ENCODE results near the gene MYO9B. TPM values are rescaled to one million over a fixed set of nuclear protein-coding genes. Genes with fewer than 3 reads are reported as not detected.

MYO9B gene
- total and polyA plus RNA-seq, 8 donors, result 56.5 to 149 (median 66.0) TPM

GRCh38 chr19:17111766-17112165 lies 36.2 kb downstream of the MYO9B start:
- peak overlapping the region in 1 of 2 donors; percentile 72 for H3K27ac ChIP-seq

GRCh38 chr19:17112271-17112670 lies 36.7 kb downstream of the MYO9B start:
- Histone ChIP-seq H3K36me3 (peaks cover 0 to 27% of the 10 kb centered on the region in 2 donors), H3K4me3 (no peak overlapping the region), H3K4me1 (peaks cover 5 to 91% of the 10 kb centered on the region in 2 donors), H3K27me3 (no peaks in the 10 kb centered on the region), H3K9me3 (no peaks in the 10 kb centered on the region), H3K27ac (peak overlapping the region in 1 of 2 donors; percentile 72)
- TF ChIP-seq CTCF (IDR thresholded peaks at IDR 0.05), result no peak
- ATAC-seq (no peak), DNase-seq (no peak)
- intact Hi-C loops (cut with DNase I), result no loop called here

More at GRCh38 chr19:17111766-17112165, 36.2 kb downstream of the MYO9B start:
- H3K9me3 ChIP-seq, result no peaks in the 10 kb centered on the region
- peaks cover 5 to 91% of the 10 kb centered on the region in 2 donors for H3K4me1 ChIP-seq
- H3K27me3 ChIP-seq, result no peaks in the 10 kb centered on the region
- TF ChIP-seq CTCF (IDR thresholded peaks at IDR 0.05), result no peak
- no peak overlapping the region for H3K4me3 ChIP-seq
- intact Hi-C loops (cut with DNase I), result no loop called here
- DNase-seq (no peak), ATAC-seq (no peak)
- H3K36me3 ChIP-seq, result peaks cover 0 to 28% of the 10 kb centered on the region in 2 donors

- no peak overlapping the region for H3K4me3 ChIP-seq
- no peaks in the 10 kb centered on the region for H3K27me3 ChIP-seq
- DNase-seq (peak in 2 of 4 donors; percentile 73 to 84), ATAC-seq (peak; percentile 35)
- peak overlapping the region in 1 of 2 donors; percentile 72 for H3K27ac ChIP-seq
- no peaks in the 10 kb centered on the region for H3K9me3 ChIP-seq
- peaks cover 0 to 27% of the 10 kb centered on the region in 2 donors for H3K36me3 ChIP-seq
- intact Hi-C loops (cut with DNase I), result no loop called here
- H3K4me1 ChIP-seq, result peaks cover 5 to 91% of the 10 kb centered on the region in 2 donors
- no peak for TF ChIP-seq CTCF (IDR thresholded peaks at IDR 0.05)
Observed at GRCh38 chr19:17112700-17113099, 37.1 kb downstream of the MYO9B start.

GRCh38 chr19:17113127-17113785 lies 37.7 kb downstream of the MYO9B start:
- Histone ChIP-seq H3K4me1 (peaks cover 5 to 86% of the 10 kb centered on the region in 2 donors), H3K27me3 (no peaks in the 10 kb centered on the region), H3K36me3 (peaks cover 0 to 27% of the 10 kb centered on the region in 2 donors), H3K4me3 (no peak overlapping the region), H3K9me3 (no peaks in the 10 kb centered on the region), H3K27ac (peak overlapping the region in 1 of 2 donors; percentile 72)
- DNase-seq (no peak), ATAC-seq (no peak)
- no peak for TF ChIP-seq CTCF (IDR thresholded peaks at IDR 0.05)
- intact Hi-C loops (cut with DNase I), result no loop called here

GRCh38 chr19:17114414-17114831 lies 38.8 kb downstream of the MYO9B start:
- no peak for TF ChIP-seq CTCF (IDR thresholded peaks at IDR 0.05)
- intact Hi-C loops (cut with DNase I), result no loop called here
- Histone ChIP-seq H3K27ac (peak overlapping the region in 1 of 2 donors; percentile 18), H3K27me3 (no peaks in the 10 kb centered on the region), H3K36me3 (peaks cover 0 to 33% of the 10 kb centered on the region in 2 donors), H3K4me3 (no peak overlapping the region), H3K4me1 (peaks cover 5 to 74% of the 10 kb centered on the region in 2 donors), H3K9me3 (no peaks in the 10 kb centered on the region)
- DNase-seq, result no peak
- no peak for ATAC-seq
